GM19239 (cell line): Measurements from ENCODE around the gene INVS.
"Not testable (repeated sequence)": the region's sequence is repeated elsewhere in the genome, so short reads cannot be mapped to it uniquely, and the experiment has no call there.

Experiments used
- DNase-seq: peaks from one replicate; pipeline ENCODE4 v3.0.0; 2011; ENCODE audit warnings: low spot score; ENCODE audit not compliant: insufficient read length
- FAIRE-seq: peaks from 2 replicates; lab custom pipeline; 2011; peaks lifted over from hg19 to GRCh38; lab: Jason Lieb, UNC

INVS gene

DNA sequence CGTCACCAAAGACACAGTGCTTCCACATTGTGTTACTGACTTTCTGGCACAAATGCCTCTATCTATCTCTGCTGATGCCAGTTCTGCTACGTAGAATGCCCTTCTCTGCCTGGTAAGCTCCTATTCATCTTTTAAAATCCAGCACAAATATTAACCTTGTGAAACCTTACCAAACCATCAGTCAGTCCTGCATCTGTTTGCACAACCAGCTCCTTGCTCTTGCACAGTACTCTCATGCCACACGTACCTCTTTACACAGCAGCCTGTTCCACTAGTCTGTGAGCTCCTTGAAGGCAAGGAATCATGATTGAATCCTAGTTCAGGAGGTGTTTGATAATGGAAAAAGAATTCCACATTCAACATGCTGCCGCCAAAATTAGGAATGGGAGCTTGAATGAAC lies 197.4 kb downstream of the INVS start:
- no peak for FAIRE-seq
- DNase-seq, result no peak

DNA sequence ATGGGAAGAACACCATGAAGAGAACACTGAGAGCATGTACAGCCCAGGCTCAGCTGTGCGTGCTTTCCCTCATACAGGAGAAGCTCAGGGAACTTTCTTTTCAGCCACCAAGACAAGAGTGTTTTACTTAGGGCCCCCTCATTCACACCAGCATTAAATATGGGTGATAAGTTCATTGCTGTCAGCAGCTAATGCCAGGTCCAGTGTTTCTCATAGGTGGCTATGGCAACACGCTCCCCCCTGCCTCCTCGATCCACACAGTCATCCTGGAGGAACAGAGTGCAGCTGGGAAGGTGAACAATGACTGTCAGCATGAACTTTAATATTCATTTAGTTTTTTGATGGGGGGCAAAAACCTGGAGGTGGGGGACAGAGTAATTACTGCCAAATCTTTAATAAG lies 199.3 kb downstream of the INVS start:
- FAIRE-seq (no peak), DNase-seq (no peak)

DNA sequence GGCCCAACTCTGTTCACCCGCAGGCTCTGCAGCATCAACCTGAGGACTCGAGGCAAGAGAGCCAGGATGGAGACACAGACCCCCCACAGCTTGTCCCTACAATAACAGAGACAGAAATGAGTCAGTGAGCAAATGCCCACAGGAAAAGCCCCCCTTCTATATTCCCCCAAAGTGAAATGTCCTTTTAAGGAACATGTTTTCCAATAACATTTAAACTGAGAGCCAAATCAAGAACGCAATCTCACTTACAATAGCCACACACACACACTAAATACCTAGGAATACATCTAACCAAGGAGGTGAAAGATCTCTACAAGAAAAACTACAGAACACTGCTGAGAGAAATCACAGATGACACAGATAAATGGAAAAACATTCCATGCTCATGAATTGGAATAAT lies 204.7 kb downstream of the INVS start:
- FAIRE-seq (no peak), DNase-seq (no peak)

DNA sequence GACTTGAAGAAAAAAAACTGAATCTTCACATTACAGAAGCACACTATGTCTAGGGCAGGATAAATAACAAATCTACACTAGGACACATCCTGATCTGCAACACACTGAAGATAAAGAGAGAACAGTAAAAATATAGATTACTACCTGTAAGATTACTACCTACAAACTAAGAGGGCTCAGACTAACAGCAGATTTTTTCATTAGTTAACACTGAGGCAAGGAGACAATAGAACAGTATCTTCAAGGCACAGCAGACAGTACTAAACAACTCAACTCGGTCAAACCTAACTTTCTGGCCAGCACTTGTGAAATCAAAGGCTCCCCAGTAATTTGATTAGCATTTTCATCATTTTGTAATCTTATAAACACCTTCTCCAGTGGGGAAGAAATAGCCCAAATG lies 207.2 kb downstream of the INVS start:
- FAIRE-seq, result no peak
- no peak for DNase-seq

DNA sequence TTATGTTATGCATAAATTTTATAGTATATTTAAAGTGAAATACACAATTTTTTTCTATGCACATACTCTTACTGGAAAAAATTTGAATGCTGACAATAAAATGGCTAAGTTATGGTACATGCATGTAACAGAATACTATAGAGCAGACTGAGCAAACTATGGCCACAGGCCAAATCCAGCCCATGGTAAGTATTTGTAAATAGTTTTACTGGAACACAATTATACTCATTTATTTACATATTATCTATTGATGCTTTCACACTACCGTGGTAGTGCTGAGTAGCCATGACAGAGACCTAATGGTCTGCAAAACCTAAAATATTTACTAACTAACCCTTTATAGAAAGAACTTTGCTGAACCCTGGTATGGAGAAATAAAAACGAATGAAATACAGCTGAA lies 208.0 kb downstream of the INVS start:
- FAIRE-seq, result no peak
- no peak for DNase-seq

DNA sequence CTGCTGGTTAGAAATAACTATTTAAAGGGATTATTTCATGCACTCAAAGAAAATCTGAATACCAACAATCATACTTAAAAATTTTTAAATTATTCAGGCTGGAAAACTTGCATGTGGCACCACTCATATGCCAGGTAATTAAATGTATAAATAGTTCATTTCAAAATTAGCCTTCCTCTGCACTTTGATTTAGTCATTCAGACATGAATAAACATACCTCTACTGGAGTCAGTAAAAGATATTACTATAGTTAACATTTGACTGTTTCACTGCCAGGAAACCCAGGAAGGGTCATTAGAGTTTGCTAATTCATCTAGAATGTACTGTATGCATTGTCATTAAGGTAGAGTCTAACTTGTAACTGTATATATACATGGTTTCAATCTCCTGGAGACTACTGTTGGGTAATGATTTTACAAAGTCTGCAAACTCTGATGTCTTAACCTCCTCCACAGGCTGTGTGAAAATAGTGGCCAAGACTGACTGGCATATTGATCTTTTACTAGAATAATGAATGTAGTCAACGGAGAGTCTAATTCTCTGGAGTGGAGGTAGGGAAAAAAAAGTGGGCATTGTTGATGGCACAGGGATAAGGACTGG lies 210.0 kb downstream of the INVS start:
- FAIRE-seq, result no peak
- DNase-seq, result no peak

DNA sequence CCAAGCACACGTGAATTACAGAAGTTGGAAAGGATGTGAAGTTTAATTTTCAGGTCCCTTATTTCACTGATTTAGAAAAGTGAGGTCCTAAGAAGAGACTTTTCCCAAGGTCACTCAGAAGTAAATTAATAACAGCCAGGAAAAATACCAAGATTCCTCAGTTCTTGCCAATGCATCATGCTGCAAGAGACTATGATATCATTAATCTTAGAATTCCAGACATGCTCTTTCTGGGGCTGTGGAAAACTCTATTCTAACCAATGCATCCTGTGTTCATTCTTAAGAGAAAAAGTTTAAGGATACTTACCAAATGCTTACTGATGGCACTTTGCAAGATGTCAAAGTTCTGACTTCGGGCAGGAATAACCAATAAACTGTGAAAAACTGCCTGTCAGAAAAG lies 210.9 kb downstream of the INVS start:
- no peak for FAIRE-seq
- DNase-seq, result no peak

DNA sequence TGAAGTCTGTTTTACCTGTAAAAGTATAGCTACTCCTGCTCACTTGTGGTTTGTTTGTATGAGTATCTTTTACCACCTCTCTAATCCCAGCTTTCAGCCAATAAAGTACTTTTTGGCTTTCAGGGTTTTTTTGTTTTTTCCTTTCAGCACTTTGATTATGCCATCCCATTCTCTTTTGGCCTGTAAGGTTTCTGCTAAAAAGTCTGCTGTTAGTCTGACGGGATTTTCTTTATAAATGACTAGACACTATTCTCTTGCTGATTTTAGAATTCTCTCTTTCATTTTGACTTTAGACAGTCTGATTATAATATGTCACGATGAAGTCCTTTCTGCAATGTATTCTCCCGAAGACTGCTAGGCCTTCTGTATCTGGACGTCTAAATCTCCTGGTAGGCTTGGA lies 216.5 kb downstream of the INVS start:
- FAIRE-seq (no peak), DNase-seq (no peak)

DNA sequence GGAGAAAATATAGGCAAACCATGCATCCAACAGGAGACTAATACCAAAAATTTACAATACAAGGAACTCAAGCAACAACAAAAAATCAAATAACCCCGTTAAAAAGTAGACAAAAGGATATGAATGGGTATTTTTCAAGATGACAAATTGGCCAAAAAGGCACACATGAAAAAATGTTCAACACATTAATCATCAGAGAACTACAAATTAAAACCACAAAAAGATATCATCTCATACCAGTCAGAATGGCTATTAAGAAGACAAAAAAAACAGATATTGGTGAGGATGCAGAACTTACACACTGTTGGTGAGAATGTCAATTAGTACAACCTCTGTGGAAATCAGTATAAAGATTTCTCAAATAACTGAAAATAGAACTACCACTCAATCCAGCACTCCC lies 218.7 kb downstream of the INVS start:
- FAIRE-seq, result peak; percentile 48
- no peak for DNase-seq

DNA sequence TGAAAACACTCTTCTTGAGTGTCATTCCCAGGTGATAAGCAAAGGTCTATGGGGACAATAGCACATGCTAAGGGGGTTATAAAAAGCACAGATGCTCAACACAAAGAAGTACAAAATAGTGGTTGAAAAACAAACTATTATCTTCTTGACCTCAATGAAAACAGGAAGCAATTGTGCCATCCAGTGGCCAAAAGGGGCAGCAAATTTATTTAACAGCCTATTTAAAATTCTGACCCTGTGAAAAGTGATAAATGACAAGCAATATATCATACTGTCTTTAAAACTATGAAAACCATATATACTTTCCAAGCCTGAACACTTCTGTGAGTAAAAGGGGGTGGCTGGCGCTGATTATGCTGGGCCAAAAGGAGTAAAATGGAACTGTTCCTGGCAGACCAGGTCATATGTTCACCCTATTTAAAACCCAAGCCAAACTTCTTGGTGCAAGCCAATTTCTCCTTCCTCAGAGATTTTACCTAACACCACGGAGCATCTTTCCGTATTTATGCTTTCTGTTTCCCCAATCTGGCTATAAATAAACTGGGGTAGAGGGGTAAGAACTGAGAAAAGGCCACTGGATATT lies 224.0 kb downstream of the INVS start:
- FAIRE-seq (peak; percentile 74), DNase-seq (no peak)

DNA sequence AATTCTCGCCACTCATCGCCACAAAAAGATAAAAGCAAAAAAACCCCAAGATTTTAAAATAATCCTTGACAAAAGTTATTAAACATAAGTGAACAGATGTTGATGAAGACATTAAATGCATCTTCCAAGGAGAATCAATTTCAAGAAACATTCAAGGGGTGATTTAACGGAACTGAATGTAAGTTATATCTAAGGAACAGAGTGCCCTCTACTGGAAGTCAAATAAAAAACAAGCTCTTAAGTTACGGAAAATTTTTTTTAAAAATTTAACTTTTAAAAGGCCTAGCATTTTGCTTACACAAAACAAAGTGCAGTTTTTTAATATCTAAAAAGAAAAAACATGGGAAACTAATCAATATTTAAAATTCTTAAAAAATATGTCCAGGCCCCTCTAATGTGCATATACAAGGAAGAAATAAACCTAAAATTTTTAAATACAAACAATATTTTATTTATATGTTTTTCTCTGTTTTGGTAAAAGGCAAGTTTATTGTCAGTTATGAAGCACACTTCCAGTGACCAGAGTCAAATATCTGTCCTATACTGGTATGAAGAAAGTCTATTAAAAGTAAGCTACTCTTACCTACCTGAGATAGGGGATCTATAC lies 225.7 kb downstream of the INVS start:
- DNase-seq (no peak), FAIRE-seq (peak; percentile 79)

DNA sequence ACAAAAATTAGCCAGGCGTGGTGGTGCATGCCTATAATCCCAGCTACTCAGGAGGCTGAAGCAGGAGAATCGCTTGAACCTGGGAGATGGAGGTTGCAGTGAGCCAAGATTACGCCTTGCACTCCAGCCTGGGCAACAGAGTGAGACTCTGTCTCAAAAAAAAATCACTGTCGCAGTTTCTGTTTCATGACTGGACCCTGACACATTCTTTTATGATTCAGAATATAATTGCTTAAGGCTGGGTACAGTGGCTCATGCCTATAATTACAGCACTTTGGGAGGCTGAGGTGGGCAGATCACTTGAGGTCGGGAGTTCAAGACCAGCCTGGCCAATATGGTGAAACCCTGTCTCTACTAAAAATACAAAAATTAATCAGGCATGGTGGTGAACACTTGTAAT lies 239.7 kb downstream of the INVS start:
- FAIRE-seq, DNase-seq: not testable (repeated sequence)

DNA sequence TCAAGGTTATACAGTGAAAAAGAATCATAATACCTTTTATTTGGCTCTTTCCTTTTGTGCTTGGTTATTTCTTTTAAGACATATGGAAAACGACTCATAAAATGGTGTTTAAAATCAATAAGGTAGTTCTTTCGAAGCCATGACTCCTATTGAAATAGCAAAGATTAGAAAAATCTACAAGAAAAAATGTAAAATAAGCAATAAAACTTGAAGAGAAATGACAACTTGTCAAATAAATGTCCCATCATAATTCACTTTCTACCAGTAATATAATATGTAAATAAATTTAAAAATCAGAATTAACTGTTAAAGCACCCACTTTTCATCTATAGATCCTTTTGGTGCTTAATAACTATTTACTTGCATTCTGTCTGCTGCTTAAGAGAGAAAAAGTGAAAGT lies 241.2 kb downstream of the INVS start:
- no peak for DNase-seq
- no peak for FAIRE-seq

DNA sequence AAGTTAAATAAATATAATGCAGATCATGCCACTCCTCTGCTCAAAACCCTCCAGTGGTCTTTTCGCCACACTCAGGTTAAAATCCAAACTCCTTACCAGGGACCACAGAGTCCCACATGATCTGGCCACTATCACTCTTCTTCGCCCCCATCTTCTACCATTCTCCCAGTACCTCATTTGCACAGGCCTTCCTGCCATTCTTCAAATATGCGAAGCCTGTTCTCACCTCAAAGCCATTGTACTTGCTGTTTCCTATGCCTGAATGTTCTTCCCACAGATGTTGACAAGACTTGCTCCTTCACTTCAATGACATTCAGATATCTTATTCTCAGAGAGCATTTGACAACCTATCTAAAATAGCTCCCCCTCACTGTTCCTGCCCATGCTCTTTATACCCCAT lies 242.8 kb downstream of the INVS start:
- DNase-seq (no peak), FAIRE-seq (no peak)

DNA sequence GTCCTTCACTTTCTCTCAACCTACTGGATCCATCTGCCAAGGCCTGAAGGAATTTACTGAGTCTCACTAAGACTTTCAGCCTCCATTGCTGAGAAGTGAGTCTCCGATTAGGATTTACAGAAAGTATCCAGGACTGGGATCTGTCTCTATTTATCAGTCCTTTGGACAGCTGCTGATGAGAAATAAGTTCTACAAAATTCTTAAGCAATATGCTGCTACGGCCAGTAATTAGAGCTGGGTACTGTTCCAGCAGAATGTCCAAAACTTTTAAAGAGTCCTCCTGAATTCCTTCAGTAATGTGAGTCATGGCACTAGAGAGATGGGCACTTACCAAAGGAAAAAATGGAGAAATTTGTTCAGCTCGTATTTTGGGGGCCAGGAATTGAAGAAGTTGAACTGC lies 247.8 kb downstream of the INVS start:
- FAIRE-seq (no peak), DNase-seq (no peak)

DNA sequence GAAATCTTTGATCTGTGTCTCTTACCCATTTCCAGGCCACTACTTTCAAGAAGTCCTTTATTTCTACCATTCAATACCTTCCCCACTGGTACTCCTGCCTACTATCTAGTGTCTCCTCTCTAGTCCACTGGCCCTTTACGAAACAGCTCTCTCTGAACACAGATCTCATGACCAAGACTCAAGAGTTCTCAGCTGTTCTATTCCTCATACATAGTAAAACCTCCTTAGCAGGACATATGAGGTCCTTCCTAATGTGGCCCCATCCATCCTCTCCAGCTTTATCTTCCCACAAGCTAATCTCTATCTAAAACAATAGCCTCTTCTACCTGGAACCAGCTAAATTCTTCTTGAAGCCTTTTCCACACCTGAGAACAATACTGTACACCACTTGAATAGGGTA lies 251.1 kb downstream of the INVS start:
- FAIRE-seq (no peak), DNase-seq (no peak)
